HG02678 (cell line): ENCODE measurements around the gene NEDD4.
"Not testable (repeated sequence)": the region's sequence is repeated elsewhere in the genome, so short reads cannot be mapped to it uniquely, and the experiment has no call there.

Experiments used
- ATAC-seq: cut with Tn5 transposase; IDR thresholded peaks from one replicate; pipeline ENCODE4 v1.9.1; 2021; ENCODE audit warnings: mild to moderate bottlenecking, moderate library complexity; ENCODE audit not compliant: unreplicated experiment

NEDD4 gene

DNA sequence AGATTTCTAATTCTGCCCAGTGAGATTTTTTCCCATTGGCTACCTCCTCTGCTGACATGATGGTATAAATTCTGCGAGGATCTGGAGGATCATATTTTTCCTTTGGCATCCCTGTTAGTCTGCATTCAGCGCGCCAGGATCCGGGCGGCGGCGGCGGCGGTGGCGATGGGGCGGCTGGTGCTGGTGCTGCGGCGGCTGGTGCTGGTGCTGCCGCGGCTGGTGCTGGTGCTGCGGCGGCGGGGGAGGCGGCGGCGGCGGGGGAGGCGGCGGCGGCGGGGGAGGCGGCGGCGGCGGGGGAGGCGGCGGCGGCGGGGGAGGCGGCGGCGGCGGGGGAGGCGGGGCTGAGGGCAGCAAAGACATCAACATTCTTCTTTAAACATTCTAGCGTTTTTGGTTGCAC is 13.6 kb upstream of the NEDD4 start:
- not testable (repeated sequence) for ATAC-seq

DNA sequence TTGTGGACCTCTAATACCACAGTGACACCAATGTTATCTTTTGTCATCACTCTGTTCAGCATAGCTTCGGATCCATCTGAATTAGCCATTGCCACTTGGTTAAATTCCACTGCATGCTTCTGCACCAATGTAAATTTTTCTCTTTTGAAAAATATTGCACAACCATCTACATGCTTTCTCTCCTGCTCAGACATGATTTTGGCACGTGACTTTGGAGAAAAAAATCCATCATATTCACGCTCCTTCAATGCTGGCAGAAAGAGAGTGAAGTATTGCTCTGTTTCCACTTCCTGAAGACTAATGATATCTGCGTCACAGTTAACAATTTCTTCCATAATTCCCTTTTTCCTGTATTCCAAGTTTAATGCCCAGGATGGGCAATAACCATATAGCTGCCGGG is 13.0 kb upstream of the NEDD4 start:
- ATAC-seq = not testable (repeated sequence)

GRCh38 chr15:56004281-56004680 is 10.9 kb upstream of the NEDD4 start:
- not testable (repeated sequence) for ATAC-seq

GRCh38 chr15:56003777-56004176 is 10.4 kb upstream of the NEDD4 start:
- not testable (repeated sequence) for ATAC-seq

DNA sequence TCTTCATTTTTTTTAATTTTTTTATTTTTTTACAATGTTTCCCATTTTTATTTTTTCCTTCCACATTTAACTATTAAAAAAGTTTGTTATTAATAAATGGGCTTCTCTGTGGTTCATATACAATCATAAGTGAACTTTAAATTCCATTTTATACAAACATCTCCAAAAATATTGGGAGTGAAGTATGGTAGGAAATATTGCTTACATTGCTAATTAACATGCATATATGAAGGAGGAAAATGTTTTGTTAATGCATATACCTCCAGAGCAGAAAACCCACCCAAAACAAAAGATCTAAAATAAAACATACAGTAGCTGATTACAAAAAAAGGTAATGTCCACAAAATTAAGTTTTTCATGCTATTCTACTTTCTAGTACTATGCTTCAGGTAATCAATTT is 9.9 kb upstream of the NEDD4 start:
- not testable (repeated sequence) for ATAC-seq

GRCh38 chr15:56001471-56002078 is 8.2 kb upstream of the NEDD4 start:
- ATAC-seq = no peak

DNA sequence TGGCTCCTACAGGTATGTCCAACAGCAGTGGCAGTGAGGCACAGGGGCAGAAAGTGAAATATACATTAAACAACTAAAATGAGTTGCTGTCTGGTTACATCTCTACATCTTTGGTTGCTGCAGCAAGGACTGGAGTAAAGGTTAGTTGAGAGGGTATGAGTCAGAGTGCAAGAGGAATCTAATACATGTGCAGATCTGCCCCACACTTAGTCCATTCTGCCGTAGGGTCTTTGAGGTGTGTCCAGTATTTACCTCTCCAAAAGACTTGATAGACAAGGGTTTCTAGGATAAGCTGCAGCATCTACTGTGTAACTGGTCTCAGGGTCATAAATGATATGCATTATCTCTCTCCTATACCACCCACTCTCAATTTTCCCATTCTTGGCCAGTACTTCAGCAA is 6.2 kb upstream of the NEDD4 start:
- no peak for ATAC-seq

GRCh38 chr15:55998478-55998877 is 5.1 kb upstream of the NEDD4 start:
- ATAC-seq = no peak

- peak; percentile 3 for ATAC-seq
These were observed 570 bp upstream of the NEDD4 start for GRCh38 chr15:55993804-55994560.

- ATAC-seq = no peak
These were observed 672 bp downstream of the NEDD4 start for GRCh38 chr15:55992769-55993110.

- no peak for ATAC-seq
These were observed 1.3 kb downstream of the NEDD4 start for GRCh38 chr15:55991802-55992768.

DNA sequence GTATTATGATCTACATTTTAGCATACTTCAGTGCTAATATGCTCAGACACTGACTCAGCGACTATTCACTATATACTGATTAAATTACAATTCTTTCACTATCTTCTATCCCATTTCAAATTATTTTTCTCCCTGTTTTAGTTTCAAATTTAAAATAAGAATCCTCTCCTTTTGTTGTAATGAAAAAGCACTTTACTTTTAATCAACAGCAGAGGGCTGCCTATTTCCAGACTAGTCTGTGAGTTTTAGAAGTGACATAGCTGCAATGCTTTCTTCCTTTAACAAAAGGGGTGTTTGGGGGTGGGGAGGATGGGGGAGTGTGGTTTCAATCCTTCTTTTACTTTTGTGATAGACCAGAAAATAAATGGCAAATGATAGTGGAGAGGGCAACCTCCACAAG is 2.4 kb downstream of the NEDD4 start:
- no peak for ATAC-seq

DNA sequence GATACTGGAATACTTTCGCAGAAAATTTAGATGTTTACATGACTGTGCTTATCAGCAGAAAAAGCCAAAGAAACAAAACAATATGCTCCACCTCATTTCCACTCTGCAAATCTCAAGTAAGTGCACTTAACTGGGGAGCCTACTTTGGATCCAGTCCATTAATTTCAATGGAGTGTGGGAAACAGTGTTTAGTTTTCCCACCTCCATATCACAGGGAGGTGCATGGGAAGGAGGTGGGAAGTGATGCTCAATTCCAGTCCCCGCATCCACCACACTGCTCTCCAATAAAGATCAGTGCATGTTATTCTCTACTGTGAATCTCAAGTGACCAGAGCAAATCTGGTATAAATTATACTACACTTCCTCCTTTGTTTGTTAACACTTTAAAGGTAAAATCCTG is 2.9 kb downstream of the NEDD4 start:
- no peak for ATAC-seq

DNA sequence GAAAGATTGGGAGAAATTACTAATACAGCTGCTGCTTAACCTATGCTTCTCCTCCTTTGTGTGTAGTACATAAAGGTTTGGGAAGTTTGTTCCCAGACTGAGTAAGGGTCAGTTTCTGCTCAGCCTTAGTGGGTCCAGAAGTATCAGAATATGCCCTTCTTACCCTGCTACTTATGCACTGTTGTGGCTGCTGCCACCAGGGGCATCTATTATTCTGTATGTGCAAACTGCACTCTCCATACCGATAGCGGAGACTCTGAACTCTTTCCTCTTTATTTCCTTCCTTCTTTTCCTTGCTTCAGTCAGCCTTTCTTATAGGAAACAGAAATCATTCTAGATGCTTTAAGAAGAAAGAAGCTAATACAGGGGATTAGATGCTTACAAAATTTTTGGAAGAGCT is 4.0 kb downstream of the NEDD4 start:
- ATAC-seq = no peak

GRCh38 chr15:55981582-55982249 is 11.7 kb downstream of the NEDD4 start:
- no peak for ATAC-seq

DNA sequence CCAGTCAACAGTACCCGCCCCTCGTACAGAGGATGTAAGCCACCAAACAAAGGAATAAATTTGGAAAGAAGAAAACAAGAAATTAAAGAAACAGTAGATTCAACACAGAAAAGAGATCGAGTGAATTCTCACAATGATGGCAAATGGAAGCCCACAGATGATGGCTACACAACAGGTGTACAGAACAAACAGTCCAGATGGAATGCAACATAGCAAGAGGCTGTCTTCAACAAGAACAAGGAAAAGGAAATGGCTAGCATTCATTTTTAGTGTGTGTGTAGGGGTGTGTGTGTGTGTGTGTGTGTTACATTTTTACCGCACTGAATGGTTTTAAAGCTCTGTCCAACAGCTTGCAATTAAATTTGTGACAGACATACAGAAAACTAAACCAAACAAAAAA is 12.9 kb downstream of the NEDD4 start:
- ATAC-seq = no peak

DNA sequence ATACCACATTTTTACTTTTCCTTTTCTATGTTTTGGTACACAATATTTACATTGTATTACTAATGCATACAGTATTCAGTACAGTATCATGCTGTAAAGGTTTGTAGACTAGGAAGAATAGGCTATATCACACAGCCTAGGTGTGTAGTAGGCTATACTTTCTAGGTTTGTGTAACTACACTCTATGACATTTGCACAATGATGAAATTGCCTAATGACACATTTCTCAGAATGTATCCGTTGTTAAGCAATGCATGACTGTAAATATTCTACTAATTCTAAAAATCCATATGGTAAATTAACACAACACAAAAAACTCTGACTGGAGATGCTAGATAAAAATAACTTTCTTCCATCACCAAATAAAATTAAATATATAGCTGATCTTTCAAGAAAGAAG is 16.2 kb downstream of the NEDD4 start:
- ATAC-seq = no peak

- no peak for ATAC-seq
These were observed 23.1 kb downstream of the NEDD4 start for GRCh38 chr15:55970286-55970685.

DNA sequence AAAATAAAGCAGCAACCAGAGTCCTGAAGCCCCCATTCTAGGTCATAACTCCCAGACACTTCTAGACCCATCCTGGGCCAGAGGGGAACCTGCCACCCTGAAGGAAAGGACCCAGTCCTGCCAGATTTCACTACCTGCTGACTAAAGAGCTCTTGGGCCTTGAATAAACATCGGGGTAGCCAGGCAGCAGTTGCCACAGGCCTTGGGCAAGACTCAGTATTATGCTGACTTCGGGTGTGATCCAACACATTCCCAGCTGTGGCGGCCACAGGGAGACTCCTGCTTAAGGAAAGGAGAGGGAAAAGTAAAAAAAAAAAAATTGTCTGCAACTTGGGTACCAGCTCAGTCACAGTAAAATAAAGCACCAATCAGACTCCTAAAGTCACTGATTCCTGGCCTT is 23.8 kb downstream of the NEDD4 start:
- no peak for ATAC-seq

GRCh38 chr15:55968923-55969322 is 24.5 kb downstream of the NEDD4 start:
- no peak for ATAC-seq

DNA sequence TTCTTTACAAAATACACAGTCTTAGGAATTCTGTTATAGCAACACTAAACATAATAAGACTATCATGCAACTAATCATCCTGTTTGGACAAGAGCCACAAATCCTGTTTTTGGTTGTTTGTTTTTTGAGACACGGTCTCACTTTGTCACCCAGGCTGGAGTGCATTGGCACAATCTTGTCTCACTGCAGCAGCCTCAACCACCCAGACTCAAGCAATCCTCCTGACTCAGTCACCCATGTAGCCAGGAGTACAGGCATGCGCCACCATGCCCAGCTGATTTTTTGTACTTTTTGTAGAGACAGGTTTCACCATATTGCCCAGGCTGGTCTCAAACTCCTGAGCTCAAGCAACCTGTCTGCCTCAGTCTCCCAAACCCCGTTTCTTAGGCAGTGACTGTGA is 28.3 kb downstream of the NEDD4 start:
- no peak for ATAC-seq
